ENCODE measurements around the gene HEMGN. TPM values are rescaled to one million over a fixed set of nuclear protein-coding genes. Genes with fewer than 3 reads are reported as not detected.

The HEMGN gene
- total and polyA plus RNA-seq, 2 experiments from 2014 or later: not detected

DNA sequence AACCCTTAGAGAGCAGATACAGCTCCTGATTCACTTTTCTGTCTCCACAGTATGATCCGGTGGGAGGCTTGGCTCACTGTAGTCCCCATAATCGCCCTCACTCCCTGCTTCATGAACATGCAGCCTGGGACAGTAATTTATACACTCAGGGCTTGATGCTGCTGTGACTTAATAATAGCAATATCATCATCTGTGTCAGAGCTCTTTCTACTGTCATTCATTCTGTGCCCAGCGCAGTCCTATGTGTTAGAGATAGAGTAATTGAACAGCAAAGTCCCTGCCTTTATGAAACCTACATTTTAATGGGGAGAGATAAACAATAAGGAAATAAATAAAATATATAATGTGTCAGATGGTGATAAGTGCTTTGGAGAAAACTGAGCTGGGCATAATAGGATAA, 2.8 kb upstream of the HEMGN start:
- Histone ChIP-seq H3K4me1 (ENCODE audit: insufficient read depth) (no peaks in the 10 kb centered on the region), H3K36me3 (ENCODE audit: insufficient read depth) (no peaks in the 10 kb centered on the region), H2AFZ (no peak overlapping the region), H3K9me2 (ENCODE audit: insufficient read depth) (no peaks in the 10 kb centered on the region), H3K27me3 (ENCODE audit: insufficient read depth) (peaks cover 82% of the 10 kb centered on the region), H3K4me3 (no peak overlapping the region), H3K4me2 (no peak overlapping the region), H3F3A (replicated peaks; ENCODE audit: low read depth) (no peaks in the 10 kb centered on the region), H4K20me1 (replicated peaks; ENCODE audit: insufficient read depth) (0 out of 2 replicates have a peak, but pooled peaks cover 7% of the 10 kb centered on the region), H3K27ac (ENCODE audit: low read depth) (no peak overlapping the region), H3K79me2 (replicated peaks; ENCODE audit: insufficient read depth) (no peaks in the 10 kb centered on the region)
- Mint-ChIP-seq H3K4me1 (no peaks in the 10 kb centered on the region), H3K27me3 (ENCODE audit: insufficient read depth, low read depth, poor library complexity) (peaks cover 2% of the 10 kb centered on the region), H3K4me3 (no peak overlapping the region), H3K27ac (no peak overlapping the region), H3K9me3 (no peaks in the 10 kb centered on the region), H3K36me3 (ENCODE audit: low read depth) (no peaks in the 10 kb centered on the region)
- no peak for ATAC-seq
- no peak for TF ChIP-seq STAT1 (IDR thresholded peaks at IDR 0.05; ENCODE audit: unreplicated experiment)
- TF ChIP-seq ZNF114 (CRISPR knock-in tag; IDR thresholded peaks at IDR 0.05): no peak
- TF ChIP-seq NANOG (IDR thresholded peaks at IDR 0.05; ENCODE audit: borderline replicate concordance): no peak
- TF ChIP-seq, protein P1, sequence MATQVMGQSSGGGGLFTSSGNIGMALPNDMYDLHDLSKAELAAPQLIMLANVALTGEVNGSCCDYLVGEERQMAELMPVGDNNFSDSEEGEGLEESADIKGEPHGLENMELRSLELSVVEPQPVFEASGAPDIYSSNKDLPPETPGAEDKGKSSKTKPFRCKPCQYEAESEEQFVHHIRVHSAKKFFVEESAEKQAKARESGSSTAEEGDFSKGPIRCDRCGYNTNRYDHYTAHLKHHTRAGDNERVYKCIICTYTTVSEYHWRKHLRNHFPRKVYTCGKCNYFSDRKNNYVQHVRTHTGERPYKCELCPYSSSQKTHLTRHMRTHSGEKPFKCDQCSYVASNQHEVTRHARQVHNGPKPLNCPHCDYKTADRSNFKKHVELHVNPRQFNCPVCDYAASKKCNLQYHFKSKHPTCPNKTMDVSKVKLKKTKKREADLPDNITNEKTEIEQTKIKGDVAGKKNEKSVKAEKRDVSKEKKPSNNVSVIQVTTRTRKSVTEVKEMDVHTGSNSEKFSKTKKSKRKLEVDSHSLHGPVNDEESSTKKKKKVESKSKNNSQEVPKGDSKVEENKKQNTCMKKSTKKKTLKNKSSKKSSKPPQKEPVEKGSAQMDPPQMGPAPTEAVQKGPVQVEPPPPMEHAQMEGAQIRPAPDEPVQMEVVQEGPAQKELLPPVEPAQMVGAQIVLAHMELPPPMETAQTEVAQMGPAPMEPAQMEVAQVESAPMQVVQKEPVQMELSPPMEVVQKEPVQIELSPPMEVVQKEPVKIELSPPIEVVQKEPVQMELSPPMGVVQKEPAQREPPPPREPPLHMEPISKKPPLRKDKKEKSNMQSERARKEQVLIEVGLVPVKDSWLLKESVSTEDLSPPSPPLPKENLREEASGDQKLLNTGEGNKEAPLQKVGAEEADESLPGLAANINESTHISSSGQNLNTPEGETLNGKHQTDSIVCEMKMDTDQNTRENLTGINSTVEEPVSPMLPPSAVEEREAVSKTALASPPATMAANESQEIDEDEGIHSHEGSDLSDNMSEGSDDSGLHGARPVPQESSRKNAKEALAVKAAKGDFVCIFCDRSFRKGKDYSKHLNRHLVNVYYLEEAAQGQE (IDR thresholded peaks at IDR 0.05; ENCODE audit: unreplicated experiment): no peak
- no peak for TF ChIP-seq ZNF331 (CRISPR knock-in tag; IDR thresholded peaks at IDR 0.05; ENCODE audit: low read depth)
- TF ChIP-seq POLR2AphosphoS5 (IDR thresholded peaks at IDR 0.05; ENCODE audit: low read depth): no peak
- TF ChIP-seq, protein P2, sequence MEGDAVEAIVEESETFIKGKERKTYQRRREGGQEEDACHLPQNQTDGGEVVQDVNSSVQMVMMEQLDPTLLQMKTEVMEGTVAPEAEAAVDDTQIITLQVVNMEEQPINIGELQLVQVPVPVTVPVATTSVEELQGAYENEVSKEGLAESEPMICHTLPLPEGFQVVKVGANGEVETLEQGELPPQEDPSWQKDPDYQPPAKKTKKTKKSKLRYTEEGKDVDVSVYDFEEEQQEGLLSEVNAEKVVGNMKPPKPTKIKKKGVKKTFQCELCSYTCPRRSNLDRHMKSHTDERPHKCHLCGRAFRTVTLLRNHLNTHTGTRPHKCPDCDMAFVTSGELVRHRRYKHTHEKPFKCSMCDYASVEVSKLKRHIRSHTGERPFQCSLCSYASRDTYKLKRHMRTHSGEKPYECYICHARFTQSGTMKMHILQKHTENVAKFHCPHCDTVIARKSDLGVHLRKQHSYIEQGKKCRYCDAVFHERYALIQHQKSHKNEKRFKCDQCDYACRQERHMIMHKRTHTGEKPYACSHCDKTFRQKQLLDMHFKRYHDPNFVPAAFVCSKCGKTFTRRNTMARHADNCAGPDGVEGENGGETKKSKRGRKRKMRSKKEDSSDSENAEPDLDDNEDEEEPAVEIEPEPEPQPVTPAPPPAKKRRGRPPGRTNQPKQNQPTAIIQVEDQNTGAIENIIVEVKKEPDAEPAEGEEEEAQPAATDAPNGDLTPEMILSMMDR (conservative IDR thresholded peaks at IDR 0.05; ENCODE audit: low read depth in 2 of 2): no peak
- TF ChIP-seq EZH2phosphoT487 (IDR thresholded peaks at IDR 0.05; ENCODE audit: unreplicated experiment): no peak
- no peak for TF ChIP-seq CREB1 (CRISPR knock-in tag; IDR thresholded peaks at IDR 0.05; ENCODE audit: low read depth)
- TF ChIP-seq EZH2 (IDR thresholded peaks at IDR 0.05; ENCODE audit: low read depth, unreplicated experiment): no peak
- no peak for TF ChIP-seq JUNB (IDR thresholded peaks at IDR 0.05; ENCODE audit: unreplicated experiment)
- DNase-seq (ENCODE audit: low spot score): no peak

DNA sequence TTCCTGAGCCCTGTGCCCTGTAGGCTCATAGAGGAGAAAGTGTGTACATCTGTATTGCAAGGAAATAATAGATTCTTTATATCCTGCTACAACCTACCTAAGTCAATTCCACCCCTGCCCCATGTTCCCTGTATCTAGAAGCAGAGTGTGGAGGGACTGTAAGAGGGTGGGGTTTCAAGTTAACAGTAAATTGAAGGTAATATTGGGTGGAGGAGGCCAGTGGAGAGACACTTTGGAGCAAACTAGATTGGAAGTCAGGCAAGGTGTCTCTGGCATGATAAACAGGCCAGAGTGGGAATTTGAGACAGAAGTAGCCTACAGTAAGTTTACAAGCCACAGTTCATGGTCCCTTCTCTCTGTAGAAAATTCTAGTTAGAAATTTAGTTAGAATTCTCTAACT, 2.3 kb upstream of the HEMGN start:
- Histone ChIP-seq H3K4me2 (no peak overlapping the region), H3F3A (replicated peaks; ENCODE audit: low read depth) (no peaks in the 10 kb centered on the region), H3K36me3 (ENCODE audit: insufficient read depth) (no peaks in the 10 kb centered on the region), H2AFZ (no peak overlapping the region), H3K9me2 (ENCODE audit: insufficient read depth) (no peaks in the 10 kb centered on the region), H3K27me3 (ENCODE audit: insufficient read depth) (peaks cover 87% of the 10 kb centered on the region), H3K4me3 (no peak overlapping the region), H3K27ac (ENCODE audit: low read depth) (no peak overlapping the region), H3K79me2 (replicated peaks; ENCODE audit: insufficient read depth) (no peaks in the 10 kb centered on the region), H4K20me1 (replicated peaks; ENCODE audit: insufficient read depth) (0 out of 2 replicates have a peak, but pooled peaks cover 7% of the 10 kb centered on the region), H3K4me1 (ENCODE audit: insufficient read depth) (no peaks in the 10 kb centered on the region)
- H3K27ac Mint-ChIP-seq: no peak overlapping the region
- DNase-seq (ENCODE audit: low spot score): no peak
- H3K4me1 Mint-ChIP-seq: no peaks in the 10 kb centered on the region
- H3K36me3 Mint-ChIP-seq (ENCODE audit: low read depth): no peaks in the 10 kb centered on the region
- no peak for ATAC-seq
- peaks cover 2% of the 10 kb centered on the region for H3K27me3 Mint-ChIP-seq (ENCODE audit: insufficient read depth, low read depth, poor library complexity)
- H3K4me3 Mint-ChIP-seq: no peak overlapping the region
- H3K9me3 Mint-ChIP-seq: no peaks in the 10 kb centered on the region
- TF ChIP-seq POLR2AphosphoS5 (IDR thresholded peaks at IDR 0.05; ENCODE audit: low read depth): no peak
- no peak for TF ChIP-seq EZH2 (IDR thresholded peaks at IDR 0.05; ENCODE audit: low read depth, unreplicated experiment)
- TF ChIP-seq JUNB (IDR thresholded peaks at IDR 0.05; ENCODE audit: unreplicated experiment): no peak
